DND-41 (cell line): ENCODE data around the gene EIF5B.

Experiments
- ATAC-seq: fragments of 200-7000 bp; cut with Tn5 transposase; 3 replicates; pipeline ENCODE4 v1.9.1; 2021; ENCODE audit warnings: low read depth; ENCODE audit not compliant: insufficient read depth
- DNase-seq: peaks from one replicate; pipeline ENCODE4 v3.0.0-alpha.2; 2020
- H2AFZ ChIP-seq: 2 replicates; pipeline ENCODE4 v1.6.0; 2012; ENCODE audit warnings: low read depth, low read length
- H3K27ac ChIP-seq: 2 replicates; pipeline ENCODE4 v1.5.1; 2012; ENCODE audit warnings: low read length, inconsistent platforms
- H3K27me3 ChIP-seq: fragments of 200-600 bp; sonication (generic); 2 replicates; pipeline ENCODE4 v1.6.0; 2012; ENCODE audit warnings: low read length, mild to moderate bottlenecking, inconsistent platforms; ENCODE audit not compliant: insufficient read depth, poor library complexity
- H3K36me3 ChIP-seq: 2 replicates; pipeline ENCODE4 v1.5.1; 2012; ENCODE audit warnings: low read length, inconsistent platforms; ENCODE audit not compliant: insufficient read depth
- H3K4me1 ChIP-seq: 2 replicates; pipeline ENCODE4 v1.5.1; 2012; ENCODE audit warnings: mild to moderate bottlenecking, low read length; ENCODE audit not compliant: insufficient read depth
- H3K4me2 ChIP-seq: 2 replicates; pipeline ENCODE4 v1.6.0; 2012; ENCODE audit warnings: mild to moderate bottlenecking, moderate library complexity, low read length, inconsistent platforms; ENCODE audit not compliant: insufficient read depth
- H3K4me3 ChIP-seq, 2 experiments: fragments of 200-600 bp in 1 of 2; shearing (Covaris generic) in 1 of 2; 2 replicates each; pipeline ENCODE4 v1.5.1; 2012 to 2016; ENCODE audit warnings: inconsistent platforms in 2 of 2, low read length in 2 of 2, mild to moderate bottlenecking in 2 of 2, low read depth in 1 of 2, moderate library complexity in 1 of 2
- H3K79me2 ChIP-seq: 2 replicates; pipeline ENCODE4 v1.6.0; 2012; ENCODE audit warnings: low read length, inconsistent platforms; ENCODE audit not compliant: insufficient read depth
- H3K9ac ChIP-seq: 2 replicates; pipeline ENCODE4 v1.6.0; 2012; ENCODE audit warnings: low read depth, mild to moderate bottlenecking, inconsistent platforms, low read length, moderate library complexity
- H3K9me3 ChIP-seq: 2 replicates; pipeline ENCODE4 v1.5.1; 2012; ENCODE audit warnings: low read length, moderate library complexity, mild to moderate bottlenecking, inconsistent platforms; ENCODE audit not compliant: insufficient read depth, severe bottlenecking
- H4K20me1 ChIP-seq: 2 replicates; pipeline ENCODE4 v1.6.0; 2012; ENCODE audit warnings: low read length; ENCODE audit not compliant: insufficient read depth
- CTCF ChIP-seq: IDR thresholded peaks from 2 replicates; pipeline ENCODE4 v1.5.1; 2012; ENCODE audit warnings: borderline replicate concordance, low read length, moderate library complexity, mild to moderate bottlenecking; ENCODE audit not compliant: poor library complexity, severe bottlenecking; ENCODE audit errors: extremely low read depth
- EZH2 ChIP-seq: IDR thresholded peaks from 3 replicates; pipeline ENCODE4 v1.6.1; 2012; ENCODE audit warnings: borderline replicate concordance, low read depth, mild to moderate bottlenecking, moderate library complexity, low read length, inconsistent platforms; ENCODE audit not compliant: severe bottlenecking

The EIF5B gene

GRCh38 chr2:99439971-99440505, 102.8 kb downstream of the EIF5B start:
- peaks cover 56% of the 10 kb centered on the region for H3K36me3 ChIP-seq
- no peak overlapping the region for H3K27ac ChIP-seq
- no peak overlapping the region for H3K4me3 ChIP-seq
- no peaks in the 10 kb centered on the region for H3K4me1 ChIP-seq
- H3K27me3 ChIP-seq = no peaks in the 10 kb centered on the region
- no peaks in the 10 kb centered on the region for H3K9me3 ChIP-seq
- H3K4me2 ChIP-seq = no peak overlapping the region
- no peak overlapping the region for H2AFZ ChIP-seq
- peaks cover 5% of the 10 kb centered on the region; the same call in 1 of the 2 replicates for H4K20me1 ChIP-seq
- no peak for TF ChIP-seq EZH2
- no peak for TF ChIP-seq CTCF
- no peak overlapping the region for H3K9ac ChIP-seq
- H3K79me2 ChIP-seq = peaks cover 30% of the 10 kb centered on the region
- no peak for DNase-seq
- no peak for ATAC-seq

- TF ChIP-seq CTCF = no peak
- no peak for TF ChIP-seq EZH2
- DNase-seq (no peak), ATAC-seq (no peak)
- Histone ChIP-seq H4K20me1 (peaks cover 10% of the 10 kb centered on the region; the same call in 1 of the 2 replicates), H3K4me1 (no peaks in the 10 kb centered on the region), H3K36me3 (peaks cover 59% of the 10 kb centered on the region), H3K4me3 (no peak overlapping the region), H3K9me3 (no peaks in the 10 kb centered on the region), H2AFZ (no peak overlapping the region), H3K79me2 (peaks cover 35% of the 10 kb centered on the region), H3K9ac (no peak overlapping the region), H3K27ac (no peak overlapping the region), H3K4me2 (no peak overlapping the region), H3K27me3 (no peaks in the 10 kb centered on the region)
Observed at GRCh38 chr2:99442837-99443236, 105.6 kb downstream of the EIF5B start.

- no peak overlapping the region for H3K4me2 ChIP-seq
- TF ChIP-seq CTCF (no peak), EZH2 (no peak)
- H3K27ac ChIP-seq = no peak overlapping the region
- no peak overlapping the region for H2AFZ ChIP-seq
- peaks cover 7% of the 10 kb centered on the region; the same call in 1 of the 2 replicates for H4K20me1 ChIP-seq
- no peaks in the 10 kb centered on the region for H3K9me3 ChIP-seq
- H3K4me1 ChIP-seq = no peaks in the 10 kb centered on the region
- peaks cover 35% of the 10 kb centered on the region for H3K79me2 ChIP-seq
- ATAC-seq (no peak), DNase-seq (no peak)
- peaks cover 57% of the 10 kb centered on the region for H3K36me3 ChIP-seq
- H3K4me3 ChIP-seq = no peak overlapping the region
- no peak overlapping the region for H3K9ac ChIP-seq
- no peaks in the 10 kb centered on the region for H3K27me3 ChIP-seq
Observed at GRCh38 chr2:99444222-99444621, 107.0 kb downstream of the EIF5B start.

GRCh38 chr2:99445065-99445464, 107.9 kb downstream of the EIF5B start:
- ATAC-seq = no peak
- no peak overlapping the region for H3K4me3 ChIP-seq
- no peak overlapping the region for H3K9ac ChIP-seq
- H3K79me2 ChIP-seq = peaks cover 36% of the 10 kb centered on the region
- no peaks in the 10 kb centered on the region for H3K4me1 ChIP-seq
- H2AFZ ChIP-seq = no peak overlapping the region
- no peaks in the 10 kb centered on the region for H3K9me3 ChIP-seq
- no peak for TF ChIP-seq EZH2
- TF ChIP-seq CTCF = no peak
- H3K27ac ChIP-seq = no peak overlapping the region
- DNase-seq = no peak
- peaks cover 7% of the 10 kb centered on the region; the same call in 1 of the 2 replicates for H4K20me1 ChIP-seq
- peaks cover 57% of the 10 kb centered on the region for H3K36me3 ChIP-seq
- H3K4me2 ChIP-seq = no peak overlapping the region
- no peaks in the 10 kb centered on the region for H3K27me3 ChIP-seq
